AG09309 (cell line): ENCODE data around the gene PRPF6.
"Not testable (repeated sequence)": the region's sequence is repeated elsewhere in the genome, so short reads cannot be mapped to it uniquely, and the experiment has no call there.

Source experiments
- DNase-seq: peaks from one replicate; pipeline ENCODE4 v3.0.0-alpha.2; 2010; ENCODE audit warnings: low read depth
- H3K4me3 ChIP-seq: 2 replicates; pipeline ENCODE4 v1.5.1; 2011; ENCODE audit warnings: mild to moderate bottlenecking, low read depth, low read length, moderate library complexity; ENCODE audit not compliant: control insufficient read depth
- CTCF ChIP-seq: IDR thresholded peaks from 2 replicates; pipeline ENCODE4 v1.5.1; 2011; ENCODE audit warnings: mild to moderate bottlenecking, low read depth, low read length, inconsistent platforms; ENCODE audit not compliant: insufficient read depth, control insufficient read depth; ENCODE audit errors: missing control alignments

PRPF6 gene

GRCh38 chr20:64011366-64011779, 30.4 kb downstream of the PRPF6 start:
- H3K4me3 ChIP-seq: no peak overlapping the region
- no peak for DNase-seq
- no peak for TF ChIP-seq CTCF

- not testable (repeated sequence) for DNase-seq, H3K4me3 ChIP-seq
These were observed 31.6 kb downstream of the PRPF6 start for GRCh38 chr20:64012385-64013154.

- no peak for DNase-seq
- TF ChIP-seq CTCF: no peak
- H3K4me3 ChIP-seq: no peak overlapping the region
These were observed 34.7 kb downstream of the PRPF6 start for GRCh38 chr20:64015635-64016034.

DNA sequence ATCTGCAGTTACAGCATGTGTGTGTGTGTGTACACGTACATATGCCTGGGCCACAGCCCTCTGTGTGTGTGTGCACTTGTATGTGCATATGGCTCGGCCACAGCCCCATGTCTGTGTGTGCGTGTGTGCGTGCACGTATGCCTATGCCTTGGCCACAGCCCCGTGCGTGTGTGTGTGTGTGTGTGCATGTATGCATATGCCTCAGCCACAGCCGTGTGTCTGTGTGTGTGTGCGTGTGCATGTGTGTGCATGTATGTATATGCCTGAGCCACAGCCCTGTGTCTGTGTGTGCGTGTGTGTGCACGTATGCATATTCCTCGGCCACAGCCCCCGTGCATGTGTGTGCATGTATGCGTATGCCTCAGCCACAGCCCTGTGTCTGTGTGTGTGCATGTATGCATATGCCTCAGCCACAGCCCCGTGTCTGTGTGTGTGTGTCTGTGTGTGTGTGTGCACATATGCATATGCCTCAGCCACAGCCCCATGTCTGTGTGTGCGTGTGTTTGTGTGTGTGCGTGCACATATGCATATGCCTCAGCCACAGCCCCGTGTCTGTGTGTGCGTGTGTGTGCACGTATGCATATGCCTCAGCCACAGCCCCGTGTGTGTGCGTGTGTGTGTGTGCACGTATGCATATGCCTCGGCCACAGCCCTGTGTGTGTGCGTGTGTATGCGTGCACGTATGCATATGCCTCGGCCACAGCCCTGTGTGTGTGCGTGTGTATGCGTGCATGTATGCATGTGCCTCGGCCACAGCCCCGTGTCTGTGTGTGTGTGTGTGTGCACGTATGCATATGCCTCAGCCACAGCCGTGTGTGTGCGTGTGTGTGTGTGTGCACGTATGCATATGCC, 40.4 kb downstream of the PRPF6 start:
- H3K4me3 ChIP-seq: no peak overlapping the region
- no peak for TF ChIP-seq CTCF
- DNase-seq: no peak

DNA sequence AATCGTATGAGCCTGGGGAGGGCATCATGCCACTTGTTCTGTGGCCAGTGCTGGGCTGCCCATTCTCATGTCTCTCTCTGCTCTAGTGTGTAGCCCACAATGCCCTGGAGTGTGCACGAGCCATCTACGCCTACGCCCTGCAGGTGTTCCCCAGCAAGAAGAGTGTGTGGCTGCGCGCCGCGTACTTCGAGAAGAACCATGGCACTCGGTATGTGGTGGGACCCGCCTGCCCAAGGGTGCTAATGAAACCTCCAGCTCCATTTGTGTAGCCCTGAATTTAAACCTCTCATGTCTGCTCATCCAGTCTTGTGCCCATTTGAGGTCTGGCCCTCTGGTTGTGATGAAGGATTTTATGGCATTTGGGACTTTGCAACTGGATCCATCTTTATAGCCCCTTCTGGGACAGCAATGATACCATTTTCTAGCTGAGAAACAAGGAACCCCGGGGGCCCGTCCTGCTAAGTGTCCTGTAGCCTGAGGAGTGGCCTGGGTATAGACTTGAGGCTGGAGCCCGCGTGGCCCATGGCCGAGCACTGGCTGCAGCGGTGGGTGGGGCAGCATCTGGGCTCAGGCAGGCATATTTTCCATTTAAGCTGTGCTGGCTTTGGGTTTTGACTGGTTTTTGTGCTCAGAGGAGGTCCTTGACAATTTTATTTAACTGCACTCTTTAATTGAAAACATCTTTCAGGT, 41.9 kb downstream of the PRPF6 start:
- no peak for TF ChIP-seq CTCF
- DNase-seq: no peak
- H3K4me3 ChIP-seq: no peak overlapping the region

DNA sequence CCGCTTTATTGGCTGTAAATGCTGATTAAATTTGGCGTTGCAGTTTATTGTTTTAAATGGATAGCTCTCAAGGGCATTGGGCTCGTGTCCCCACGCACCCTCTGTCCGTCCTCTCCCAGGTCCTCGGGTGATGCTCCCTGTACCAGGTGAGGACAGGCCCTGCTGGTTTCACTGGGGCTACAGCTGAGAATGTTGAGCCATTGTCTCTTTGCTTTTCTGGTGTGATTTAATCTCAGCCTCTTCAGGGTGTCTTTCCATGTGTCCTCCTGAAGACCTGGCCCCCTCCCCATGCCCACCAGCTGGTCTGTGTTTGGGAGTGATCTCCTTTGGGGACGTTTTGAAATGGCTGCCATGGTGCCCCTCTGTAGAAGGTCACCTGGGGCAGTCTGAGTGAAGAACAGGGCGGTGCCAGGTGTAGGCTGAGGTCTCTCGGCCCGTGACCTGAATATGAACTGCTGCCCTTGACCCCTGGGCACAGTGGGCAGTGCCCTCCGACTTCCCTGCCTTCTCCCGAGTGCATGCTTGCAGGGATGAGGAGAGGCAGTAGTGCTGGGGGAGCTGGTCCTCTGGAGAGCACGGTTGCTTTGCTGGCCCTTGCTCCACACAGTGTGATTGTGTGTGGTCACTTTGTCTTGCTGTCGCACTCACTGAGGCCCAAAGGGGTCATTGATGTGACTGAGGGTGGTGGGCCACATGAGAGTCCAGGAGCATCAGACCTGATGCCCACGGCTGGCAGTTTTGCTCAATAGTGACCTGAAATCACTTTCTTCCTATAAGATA, 42.6 kb downstream of the PRPF6 start:
- no peak overlapping the region for H3K4me3 ChIP-seq
- no peak for TF ChIP-seq CTCF
- no peak for DNase-seq
